GM12874 (cell line): ENCODE data around the gene FBP1.

Experiments
- CTCF ChIP-seq: IDR thresholded peaks from 2 replicates; pipeline ENCODE4 v1.5.1; 2011; ENCODE audit warnings: low read depth, mild to moderate bottlenecking, control low read depth, low read length, moderate library complexity; ENCODE audit not compliant: insufficient read depth

The FBP1 gene

GRCh38 chr9:94568972-94569712 lies 70.2 kb downstream of the FBP1 start:
- no peak for TF ChIP-seq CTCF

- no peak for TF ChIP-seq CTCF
Observed at GRCh38 chr9:94568250-94568889, 70.9 kb downstream of the FBP1 start.

- TF ChIP-seq CTCF: no peak
Observed at GRCh38 chr9:94567271-94567670, 72.0 kb downstream of the FBP1 start.

- TF ChIP-seq CTCF: no peak
Observed at GRCh38 chr9:94566550-94566949, 72.8 kb downstream of the FBP1 start.

- TF ChIP-seq CTCF: no peak
Observed at GRCh38 chr9:94563548-94563947, 75.8 kb downstream of the FBP1 start.

- TF ChIP-seq CTCF: no peak
Observed at GRCh38 chr9:94560237-94560636, 79.1 kb downstream of the FBP1 start.

GRCh38 chr9:94557376-94557775 lies 81.9 kb downstream of the FBP1 start:
- no peak for TF ChIP-seq CTCF
